Breast epithelium (tissue), 4 donors: Measurements from ENCODE around the gene SHISA4. TPM values are rescaled to one million over a fixed set of nuclear protein-coding genes. Genes with fewer than 3 reads are reported as not detected.

Source experiments
- DNase-seq, 2 donors: peaks; one replicate each; pipeline ENCODE4 v3.0.0-alpha.2; 2019; ENCODE audit warnings: low spot score in 2 of 2
- H3K27ac ChIP-seq, 2 donors: fragments of 200-600 bp; sonication (generic) in 1 of 2; one replicate each; pipeline ENCODE4 v1.5.1; 2016 to 2019; ENCODE audit warnings: mild to moderate bottlenecking in 1 of 2
- H3K27me3 ChIP-seq, 2 donors: fragments of 200-600 bp; sonication (generic) in 1 of 2; one replicate each; pipeline versions ENCODE4 v1.5.1 to v1.6.0; 2017 to 2019; ENCODE audit warnings: control low read depth in 1 of 2, mild to moderate bottlenecking in 1 of 2
- H3K36me3 ChIP-seq: fragments of 200-600 bp; one replicate; pipeline ENCODE4 v1.5.1; 2019
- H3K4me1 ChIP-seq, 2 donors: fragments of 200-600 bp; sonication (generic); one replicate each; pipeline ENCODE4 v1.5.1; 2016 to 2019; ENCODE audit warnings: control low read depth in 1 of 2
- H3K4me3 ChIP-seq, 3 donors: fragments of 200-600 bp; sonication (generic); 1 replicate in 2 of 3; 2 replicates in 1 of 3; pipeline ENCODE4 v1.5.1; 2016 to 2019; ENCODE audit warnings: mild to moderate bottlenecking in 3 of 3, moderate library complexity in 2 of 3
- H3K9me3 ChIP-seq, 2 donors: fragments of 200-600 bp; sonication (generic) in 1 of 2; one replicate each; pipeline ENCODE4 v1.5.1; 2016 to 2019; ENCODE audit warnings: control low read depth in 1 of 2
- POLR2A ChIP-seq: fragments of 450-650 bp; IDR thresholded peaks from one replicate; pipeline ENCODE4 v1.6.1; 2016; ENCODE audit warnings: antibody characterized with exemption, mild to moderate bottlenecking, moderate library complexity
- POLR2AphosphoS5 ChIP-seq, 3 donors: sonication (generic); formaldehyde crosslinking; IDR thresholded peaks; one replicate each; pipeline ENCODE4 v1.6.1; 2017; ENCODE audit warnings: antibody characterized with exemption in 3 of 3
- intact Hi-C: fragments of 100-400 bp; cut with DNase I; formaldehyde crosslinking; loops from one replicate; pipeline ENCODE4 v1.15.1; 2023; ENCODE audit warnings: low total_unique reads
- total RNA-seq, 3 donors: library from RNA; depleted of rRNA; stranded (reverse); fragments of >200 nt; gene quantifications; one replicate each; pipeline ENCODE4 v1.1.0, GENCODE V29; 2016
- TF ChIP-seq, protein P1 (sequence below), 3 donors: fragments of 450-650 bp; IDR thresholded peaks; one replicate each; pipeline ENCODE4 v1.5.1; 2016 to 2017; ENCODE audit warnings: antibody characterized with exemption in 3 of 3, mild to moderate bottlenecking in 3 of 3, moderate library complexity in 3 of 3

The SHISA4 gene
- total RNA-seq, 3 donors from 2014 or later: 15.7 to 21.9 (median 20.3) TPM

DNA sequence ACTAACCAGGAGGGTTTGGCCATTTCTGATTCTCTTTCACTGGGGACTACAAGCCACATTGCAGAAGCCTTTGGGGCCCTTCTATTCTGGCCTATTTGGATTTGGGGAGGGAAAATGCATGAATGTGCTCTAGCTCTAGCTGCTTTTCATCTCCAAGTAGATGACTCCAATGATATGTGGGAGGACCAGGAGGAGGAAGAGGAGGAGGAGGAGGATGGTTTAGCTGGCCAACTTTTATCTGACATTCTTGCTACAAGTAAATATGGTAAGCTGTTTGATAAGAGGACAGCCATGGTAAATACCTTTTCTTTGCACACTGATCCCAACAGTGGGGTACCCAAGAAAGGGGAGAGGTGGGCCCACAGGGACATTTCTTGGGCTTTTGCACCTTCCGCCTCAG is 14.0 kb upstream of the SHISA4 start:
- H3K4me1 ChIP-seq: no peaks in the 10 kb centered on the region
- TF ChIP-seq POLR2A: no peak
- TF ChIP-seq, protein P1, sequence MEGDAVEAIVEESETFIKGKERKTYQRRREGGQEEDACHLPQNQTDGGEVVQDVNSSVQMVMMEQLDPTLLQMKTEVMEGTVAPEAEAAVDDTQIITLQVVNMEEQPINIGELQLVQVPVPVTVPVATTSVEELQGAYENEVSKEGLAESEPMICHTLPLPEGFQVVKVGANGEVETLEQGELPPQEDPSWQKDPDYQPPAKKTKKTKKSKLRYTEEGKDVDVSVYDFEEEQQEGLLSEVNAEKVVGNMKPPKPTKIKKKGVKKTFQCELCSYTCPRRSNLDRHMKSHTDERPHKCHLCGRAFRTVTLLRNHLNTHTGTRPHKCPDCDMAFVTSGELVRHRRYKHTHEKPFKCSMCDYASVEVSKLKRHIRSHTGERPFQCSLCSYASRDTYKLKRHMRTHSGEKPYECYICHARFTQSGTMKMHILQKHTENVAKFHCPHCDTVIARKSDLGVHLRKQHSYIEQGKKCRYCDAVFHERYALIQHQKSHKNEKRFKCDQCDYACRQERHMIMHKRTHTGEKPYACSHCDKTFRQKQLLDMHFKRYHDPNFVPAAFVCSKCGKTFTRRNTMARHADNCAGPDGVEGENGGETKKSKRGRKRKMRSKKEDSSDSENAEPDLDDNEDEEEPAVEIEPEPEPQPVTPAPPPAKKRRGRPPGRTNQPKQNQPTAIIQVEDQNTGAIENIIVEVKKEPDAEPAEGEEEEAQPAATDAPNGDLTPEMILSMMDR (IDR thresholded peaks at IDR 0.05): no peak
- TF ChIP-seq POLR2AphosphoS5 (IDR thresholded peaks at IDR 0.05): no peak
- no peak overlapping the region for H3K27ac ChIP-seq
- no peaks in the 10 kb centered on the region for H3K27me3 ChIP-seq
- intact Hi-C loops: no loop called here
- DNase-seq: no peak
- peaks cover 7% of the 10 kb centered on the region for H3K36me3 ChIP-seq
- H3K4me3 ChIP-seq: no peak overlapping the region
- H3K9me3 ChIP-seq: no peaks in the 10 kb centered on the region

DNA sequence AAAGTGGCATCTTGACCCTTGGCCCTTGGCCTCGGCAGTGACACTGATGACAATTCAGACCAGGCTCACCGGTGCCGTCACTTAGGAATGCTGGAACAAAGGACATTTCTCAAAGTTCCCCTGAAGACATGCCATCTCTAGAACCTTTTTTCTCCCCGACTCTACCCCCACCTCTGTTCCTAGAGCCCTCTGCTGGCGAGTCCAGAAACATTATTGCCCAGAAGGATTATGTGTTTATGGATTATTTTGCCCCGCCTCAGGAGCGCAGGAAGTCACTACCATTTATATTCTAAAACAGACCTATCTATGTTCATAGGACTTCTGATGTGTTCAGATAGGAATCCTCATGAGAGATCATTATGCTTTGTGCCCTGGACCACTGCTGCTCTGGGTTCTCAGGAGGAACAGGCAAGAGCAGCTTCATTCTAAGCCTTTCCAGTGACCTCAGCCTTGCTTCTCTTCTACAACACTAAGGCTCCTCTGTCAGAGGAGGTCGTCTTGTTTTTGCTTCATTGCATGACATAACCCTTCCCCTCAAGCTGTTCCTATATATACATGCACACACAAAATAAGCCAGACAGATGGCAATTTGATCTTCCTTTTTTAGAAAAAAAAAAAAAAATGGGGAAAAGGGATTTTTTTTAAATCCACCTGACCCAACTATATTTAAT is 12.4 kb upstream of the SHISA4 start:
- Histone ChIP-seq H3K4me3 (no peak overlapping the region), H3K9me3 (no peaks in the 10 kb centered on the region), H3K36me3 (peaks cover 6% of the 10 kb centered on the region), H3K27ac (no peak overlapping the region), H3K27me3 (no peaks in the 10 kb centered on the region), H3K4me1 (no peaks in the 10 kb centered on the region)
- no peak for DNase-seq
- TF ChIP-seq, protein P1 (IDR thresholded peaks at IDR 0.05): peak in 2 of 3 donors; percentile 15 to 18
- no peak for TF ChIP-seq POLR2AphosphoS5 (IDR thresholded peaks at IDR 0.05)
- no peak for TF ChIP-seq POLR2A
- intact Hi-C loops: no loop called here

DNA sequence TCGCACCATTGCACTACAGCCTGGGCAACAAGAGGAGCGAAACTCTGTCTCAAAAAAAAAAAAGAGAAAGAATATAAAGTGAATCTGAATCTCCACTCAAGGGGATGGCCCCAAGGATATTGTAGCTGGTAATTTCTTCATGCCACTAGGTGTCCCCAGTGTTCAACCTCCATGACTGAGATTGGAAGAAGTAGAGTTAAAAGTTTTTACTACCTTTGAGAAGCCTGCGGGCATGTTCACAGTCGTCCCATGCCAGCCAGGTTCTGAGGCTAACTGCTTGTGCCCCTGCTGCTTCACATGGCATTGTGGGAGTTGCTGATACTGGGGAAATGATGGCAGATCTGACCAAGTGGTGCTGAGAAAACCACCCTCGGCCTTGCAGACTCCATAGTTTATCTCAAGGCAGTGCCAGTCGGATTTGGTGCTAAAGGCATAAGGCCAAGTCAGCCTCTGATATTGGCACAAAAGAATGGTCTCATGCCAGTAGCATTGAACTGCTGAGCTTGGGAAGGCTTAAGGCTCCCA is 10.8 kb upstream of the SHISA4 start:
- peak in 1 of 2 donors; percentile 61 for DNase-seq

DNA sequence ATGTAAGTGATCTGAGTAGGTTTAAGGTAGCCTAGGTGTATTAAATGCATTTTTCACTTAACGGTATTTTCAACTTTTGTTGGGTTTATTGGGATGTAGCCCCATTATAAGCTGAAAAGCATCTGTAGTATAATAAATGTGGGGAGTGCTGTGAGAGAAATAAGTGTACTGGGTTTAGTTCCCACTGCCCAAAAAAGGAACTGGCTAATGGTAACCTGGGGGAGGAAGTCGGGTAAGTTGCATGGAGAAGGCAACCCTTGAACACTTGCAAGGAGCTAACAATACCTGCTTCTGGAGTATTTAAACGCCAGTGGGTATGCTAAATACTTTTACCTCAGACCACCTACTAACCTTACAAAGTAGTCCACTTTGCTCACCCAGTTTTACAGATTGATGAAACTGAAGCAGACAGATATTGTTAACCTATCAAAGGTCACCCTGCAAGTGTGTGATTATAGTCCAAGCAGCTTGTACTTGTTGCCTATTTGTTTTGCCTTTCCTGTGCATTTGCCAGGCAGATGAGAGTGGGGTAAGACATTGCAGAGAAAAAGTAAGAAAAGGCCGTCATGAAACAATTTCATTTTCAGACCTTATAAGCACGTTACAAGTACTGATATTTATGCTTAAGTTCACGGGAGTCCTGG is 7.6 kb upstream of the SHISA4 start:
- Histone ChIP-seq H3K9me3 (no peaks in the 10 kb centered on the region), H3K4me3 (no peak overlapping the region), H3K27ac (no peak overlapping the region), H3K36me3 (no peaks in the 10 kb centered on the region), H3K27me3 (no peaks in the 10 kb centered on the region), H3K4me1 (no peaks in the 10 kb centered on the region)
- intact Hi-C loops: no loop called here
- TF ChIP-seq POLR2AphosphoS5 (IDR thresholded peaks at IDR 0.05) (no peak), POLR2A (no peak)
- DNase-seq: no peak

More for the DNA sequence above, 10.8 kb upstream of the SHISA4 start:
- H3K4me3 ChIP-seq: no peak overlapping the region
- H3K4me1 ChIP-seq: no peaks in the 10 kb centered on the region
- no peaks in the 10 kb centered on the region for H3K9me3 ChIP-seq
- H3K27ac ChIP-seq: peak overlapping the region; percentile 21 to 42
- H3K27me3 ChIP-seq: no peaks in the 10 kb centered on the region
- no peaks in the 10 kb centered on the region for H3K36me3 ChIP-seq
- no peak for TF ChIP-seq POLR2A
- no peak for TF ChIP-seq POLR2AphosphoS5 (IDR thresholded peaks at IDR 0.05)
- TF ChIP-seq, protein P1 (IDR thresholded peaks at IDR 0.05): peak; percentile 43 to 75 (median 50)
- intact Hi-C loops: no loop called here

DNA sequence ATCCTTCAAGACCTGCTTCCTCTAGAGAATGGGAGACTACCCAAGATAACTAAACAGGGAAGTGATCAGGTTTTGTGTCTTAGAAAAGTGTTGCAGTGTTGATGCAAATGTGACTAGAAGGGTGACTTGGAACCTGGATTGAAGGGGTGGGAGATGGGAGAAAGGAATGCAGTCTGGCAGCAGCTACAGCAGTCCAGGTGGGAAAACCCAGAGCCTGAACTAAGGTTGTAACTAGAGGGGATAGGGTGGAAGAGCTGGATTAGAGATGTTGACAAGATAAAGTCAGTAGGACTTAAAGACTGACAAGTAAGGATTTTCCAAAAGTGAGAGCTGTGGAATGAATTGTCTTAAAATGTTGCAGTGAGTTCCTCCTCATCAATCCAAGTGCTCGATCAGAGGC is 7.1 kb upstream of the SHISA4 start:
- DNase-seq: no peak
- TF ChIP-seq POLR2AphosphoS5 (IDR thresholded peaks at IDR 0.05): no peak
- TF ChIP-seq, protein P1 (IDR thresholded peaks at IDR 0.05): no peak
- no peak for TF ChIP-seq POLR2A
- intact Hi-C loops: no loop called here

More for the DNA sequence above, 7.1 kb upstream of the SHISA4 start:
- no peaks in the 10 kb centered on the region for H3K27me3 ChIP-seq
- H3K27ac ChIP-seq: no peak overlapping the region
- H3K4me1 ChIP-seq: no peaks in the 10 kb centered on the region
- H3K9me3 ChIP-seq: no peaks in the 10 kb centered on the region
- H3K4me3 ChIP-seq: no peak overlapping the region
- no peaks in the 10 kb centered on the region for H3K36me3 ChIP-seq
